ENCODE data around the gene VAV2. TPM values are rescaled to one million over a fixed set of nuclear protein-coding genes. Genes with fewer than 3 reads are reported as not detected.
"Not testable (repeated sequence)": the region's sequence is repeated elsewhere in the genome, so short reads cannot be mapped to it uniquely, and the experiment has no call there.

The VAV2 gene
- total RNA-seq, 1 donor from 2014 or later = 4.9 TPM

GRCh38 chr9:133988771-133989170 is 3.4 kb downstream of the VAV2 start:
- intact Hi-C loops (cut with DNase I); ATAC-seq (ENCODE audit: poor library complexity); DNase-seq: not testable (repeated sequence)

DNA sequence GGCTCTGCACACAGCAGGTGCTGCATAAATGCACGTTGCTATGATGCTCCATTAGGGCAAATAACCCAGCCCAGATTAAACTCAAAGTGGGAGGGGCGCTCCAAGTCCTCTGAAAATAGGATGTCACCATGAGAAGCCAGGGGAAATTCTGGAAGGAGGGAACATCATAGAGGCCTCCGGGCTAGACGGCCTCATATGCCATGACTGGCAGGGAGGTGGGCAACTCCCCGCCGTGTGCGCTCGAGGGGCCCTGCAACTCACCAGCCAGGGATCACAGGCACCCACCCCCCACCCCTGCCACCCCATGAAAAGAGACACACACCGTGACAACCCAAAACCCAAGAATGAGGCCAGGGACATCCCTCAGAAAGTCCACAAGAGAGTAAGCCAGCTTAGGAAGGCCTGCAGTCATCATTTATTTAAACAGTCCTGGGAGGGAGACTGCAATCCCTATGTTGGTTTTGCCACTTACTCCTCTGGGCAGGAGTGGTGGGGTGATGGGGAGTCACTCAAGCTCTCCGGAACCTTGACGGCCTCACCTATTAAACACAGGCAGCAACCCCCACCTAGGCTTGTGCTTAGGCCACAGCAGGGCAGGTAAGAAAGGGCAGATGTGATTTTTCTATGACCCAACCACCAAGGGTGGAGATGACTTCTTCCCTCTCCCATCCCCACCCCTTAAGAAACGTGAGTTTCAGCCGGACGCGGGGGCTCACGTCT is 4.0 kb downstream of the VAV2 start:
- intact Hi-C loops (cut with DNase I) = no loop called here
- DNase-seq (no peak), ATAC-seq (ENCODE audit: poor library complexity) (no peak)

- ATAC-seq (ENCODE audit: poor library complexity) (no peak), DNase-seq (no peak)
- intact Hi-C loops (cut with DNase I) = no loop called here
Measured at GRCh38 chr9:133987446-133987788, 4.7 kb downstream of the VAV2 start.

DNA sequence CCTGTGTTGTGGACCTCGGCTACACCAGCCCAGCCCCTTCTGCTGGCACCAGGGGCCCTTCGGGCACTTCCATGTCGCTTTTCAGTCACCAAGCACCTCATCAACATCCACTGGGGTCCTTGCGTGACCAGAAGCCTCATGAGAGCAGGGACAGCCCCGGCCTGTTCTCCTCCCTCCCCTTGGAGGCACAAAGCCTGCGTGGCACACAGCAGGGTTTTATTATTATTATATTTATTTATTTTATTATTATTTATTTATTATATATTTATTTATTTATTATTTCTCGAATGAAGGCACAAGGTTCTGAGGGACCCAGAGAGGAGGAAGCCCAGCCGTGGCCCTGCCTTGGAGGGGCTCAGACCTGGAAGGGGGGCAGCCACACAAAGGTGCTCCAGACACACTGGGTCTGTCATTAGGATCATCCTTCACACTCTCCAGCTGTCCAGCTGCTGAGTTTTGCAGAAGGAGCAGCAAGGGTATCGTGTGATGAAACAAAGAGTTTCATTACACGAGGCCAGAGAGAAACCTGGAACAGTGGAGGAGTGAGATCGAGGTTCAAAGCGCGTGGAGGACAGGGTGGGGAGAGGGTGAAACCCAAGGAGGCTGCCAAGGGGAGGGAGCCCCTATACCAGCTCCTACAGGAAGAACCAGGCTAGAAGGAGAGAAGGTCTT is 5.2 kb downstream of the VAV2 start:
- ATAC-seq (ENCODE audit: poor library complexity) = no peak
- DNase-seq = no peak
- intact Hi-C loops (cut with DNase I) = no loop called here

DNA sequence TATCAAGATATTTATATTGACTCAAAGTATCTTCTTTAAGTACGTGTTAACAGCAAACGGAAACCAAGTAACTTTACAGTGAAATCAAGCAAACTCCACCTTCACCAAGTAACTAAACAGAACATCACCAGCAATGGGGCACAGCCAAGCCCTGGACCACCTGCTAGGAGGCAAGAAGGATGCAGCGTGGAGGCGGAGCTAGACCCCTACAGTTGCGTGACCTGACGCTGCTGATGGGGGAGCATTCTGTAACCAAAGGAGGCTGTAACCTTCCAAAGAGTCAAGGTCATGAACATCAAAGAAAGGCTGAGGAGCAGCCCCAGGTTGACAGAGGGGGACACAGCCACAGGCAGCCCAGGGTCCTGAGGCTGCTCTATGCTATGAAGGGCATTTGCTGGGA is 6.1 kb downstream of the VAV2 start:
- ATAC-seq (ENCODE audit: poor library complexity) (no peak), DNase-seq (peak; percentile 2)
- intact Hi-C loops (cut with DNase I) = no loop called here

DNA sequence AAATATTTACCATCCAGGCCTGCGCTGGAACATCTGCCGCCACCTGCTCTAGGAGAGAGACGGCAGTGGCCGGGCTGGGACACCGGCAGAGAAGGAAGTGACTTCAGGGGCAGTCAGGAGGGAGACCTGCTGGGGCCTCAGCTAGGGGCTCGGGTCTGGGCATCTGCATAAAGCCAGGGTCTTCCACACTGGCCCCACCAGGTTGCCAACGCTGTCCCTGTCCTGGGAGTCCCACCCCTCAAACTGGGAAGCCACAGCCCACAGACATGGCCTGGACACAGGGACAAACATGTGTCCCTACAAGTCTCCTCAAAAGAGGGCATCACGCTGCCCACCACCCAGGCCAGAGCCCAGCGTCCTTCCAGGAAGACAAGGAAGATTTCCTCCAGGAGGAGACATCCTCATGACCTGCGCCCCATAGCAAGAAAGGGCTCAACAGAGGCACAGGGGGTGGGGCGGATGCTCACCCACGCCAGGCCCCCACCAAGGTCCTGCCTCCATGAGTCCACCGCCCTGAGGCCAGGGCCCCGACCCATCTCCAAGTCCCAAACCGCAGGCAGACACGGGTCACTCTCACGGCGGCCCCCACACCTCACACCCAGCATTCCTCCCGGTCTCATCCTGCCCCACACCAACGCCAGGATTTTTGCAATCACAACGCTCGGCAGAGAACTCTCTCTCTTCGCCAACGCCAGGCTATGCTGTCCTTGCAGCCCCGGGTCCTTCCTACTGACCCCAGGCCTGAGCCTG is 9.0 kb downstream of the VAV2 start:
- DNase-seq (no peak), ATAC-seq (ENCODE audit: poor library complexity) (no peak)
- intact Hi-C loops (cut with DNase I) = no loop called here

DNA sequence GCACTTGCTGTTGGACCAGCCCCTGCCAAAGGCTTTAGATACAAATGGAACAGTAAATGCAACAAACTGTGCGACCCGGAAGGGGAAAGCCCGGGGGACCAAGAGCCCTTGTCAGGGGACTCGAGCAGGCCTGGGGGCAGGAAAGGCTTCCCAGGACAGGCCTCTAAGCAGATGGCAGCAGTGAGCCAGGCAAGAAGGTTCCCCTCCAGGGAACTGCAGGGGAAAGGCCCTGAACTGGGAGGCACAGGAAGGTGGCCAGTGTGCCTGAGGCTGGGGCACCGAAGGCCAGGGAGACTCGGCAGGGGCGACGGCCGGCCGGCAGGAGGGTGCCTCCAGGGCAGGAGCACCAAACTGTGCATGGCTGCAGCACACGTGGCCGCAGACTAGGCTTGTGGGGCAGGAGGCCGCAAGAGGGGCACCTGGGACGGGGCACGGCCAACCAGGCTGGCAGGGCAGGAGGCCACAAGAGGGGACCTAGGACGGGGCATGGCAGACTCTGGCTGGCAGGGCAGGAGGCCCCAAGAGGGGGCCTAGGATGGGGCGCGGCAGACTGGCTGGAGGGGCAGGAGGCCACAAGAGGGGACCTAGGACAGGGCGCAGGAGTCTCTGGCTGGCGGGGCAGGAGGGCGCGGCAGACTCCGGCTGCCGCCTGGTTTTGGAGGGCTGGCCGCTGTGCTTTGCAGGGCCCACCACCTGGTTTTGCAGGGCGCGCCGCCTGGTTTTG is 10.0 kb downstream of the VAV2 start:
- DNase-seq (no peak), ATAC-seq (ENCODE audit: poor library complexity) (no peak)
- intact Hi-C loops (cut with DNase I) = no loop called here

DNA sequence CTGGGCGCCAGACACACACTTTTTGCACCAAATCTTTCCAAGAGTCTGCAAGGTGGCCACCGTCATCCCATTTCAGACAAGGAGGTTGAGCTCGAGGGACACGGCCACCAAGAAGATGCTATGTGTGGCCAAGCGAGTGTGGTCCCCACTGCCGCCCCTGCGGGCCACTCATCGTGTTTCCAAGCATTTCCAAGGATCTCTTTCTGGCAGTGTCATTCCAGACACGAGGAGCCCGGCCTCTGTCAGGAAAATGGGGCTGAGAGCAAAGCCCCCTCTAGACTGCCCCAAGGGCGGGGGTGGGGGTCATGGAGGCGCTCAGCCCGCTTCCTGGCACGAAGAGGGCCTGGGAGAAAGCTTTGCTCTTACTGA is 10.6 kb downstream of the VAV2 start:
- ATAC-seq (ENCODE audit: poor library complexity) (no peak), DNase-seq (no peak)
- intact Hi-C loops (cut with DNase I) = no loop called here

GRCh38 chr9:133980864-133981588 is 11.1 kb downstream of the VAV2 start:
- intact Hi-C loops (cut with DNase I) = no loop called here
- no peak for DNase-seq
- no peak for ATAC-seq (ENCODE audit: poor library complexity)

DNA sequence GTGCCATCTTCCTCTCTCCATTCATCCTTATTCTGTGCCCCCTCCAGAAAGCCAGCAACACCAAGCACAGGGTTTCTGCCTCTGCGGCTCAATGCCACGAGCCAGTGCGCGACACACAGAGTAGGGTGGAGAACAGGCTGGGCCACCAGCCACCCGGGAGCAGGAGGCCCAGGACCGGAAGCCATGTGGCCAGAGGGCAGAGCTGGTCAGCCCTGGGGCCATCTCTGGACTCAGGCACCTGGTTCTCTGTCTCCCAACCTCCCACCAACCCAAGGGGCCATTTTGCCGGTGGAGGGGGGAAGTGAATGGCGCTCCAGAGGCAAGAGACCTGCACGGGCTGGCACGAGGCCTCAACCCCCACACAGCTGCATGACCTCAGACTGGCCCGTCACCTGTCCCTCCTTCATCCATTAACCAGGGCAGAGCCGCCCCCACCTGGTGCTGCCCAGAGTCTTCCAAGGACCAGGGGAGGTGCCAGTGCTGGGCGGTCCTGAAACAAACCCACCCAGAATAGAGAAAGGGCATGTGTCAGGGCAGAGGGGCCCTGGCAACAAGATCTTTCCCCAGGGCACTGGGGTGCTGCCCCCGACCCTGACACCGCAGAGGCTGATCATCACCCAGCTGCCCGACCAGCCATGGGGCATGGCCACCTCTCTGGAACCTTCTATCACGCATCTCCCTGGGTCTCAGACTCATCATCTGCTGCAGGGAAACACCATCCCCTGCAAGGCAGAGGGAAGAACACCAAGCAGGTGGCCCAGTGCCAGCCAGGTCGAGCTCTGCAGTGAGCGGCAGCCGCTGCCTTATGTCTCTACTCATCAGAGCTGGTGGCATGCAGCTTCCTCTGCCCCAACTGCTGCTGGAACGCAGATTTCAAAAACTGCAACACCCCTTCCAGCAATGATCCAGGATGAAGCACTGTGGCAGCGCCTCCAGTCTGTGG is 11.9 kb downstream of the VAV2 start:
- ATAC-seq (ENCODE audit: poor library complexity) (no peak), DNase-seq (no peak)
- intact Hi-C loops (cut with DNase I) = no loop called here

GRCh38 chr9:133979273-133979920 is 12.7 kb downstream of the VAV2 start:
- intact Hi-C loops (cut with DNase I) = no loop called here
- DNase-seq (peak; percentile 75), ATAC-seq (ENCODE audit: poor library complexity) (peak; percentile 73)

DNA sequence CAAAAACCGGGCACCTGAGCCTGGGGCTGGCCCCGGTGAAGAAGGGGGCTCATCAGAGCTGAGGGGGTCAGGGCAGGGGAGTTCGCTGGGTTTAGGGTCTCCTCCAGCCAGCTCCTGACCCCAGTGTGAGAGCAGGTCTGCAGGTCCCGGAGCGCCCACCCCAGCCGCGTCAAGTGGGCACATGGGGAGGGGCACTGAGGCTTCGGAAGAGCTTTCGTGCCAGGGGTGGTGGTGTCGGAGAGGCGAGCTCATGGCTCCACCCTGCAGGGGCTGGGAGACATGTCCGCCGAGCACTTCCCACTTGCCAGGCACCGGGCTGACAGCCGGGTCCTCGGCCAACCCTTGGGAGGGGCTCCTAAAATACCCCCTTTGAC is 13.2 kb downstream of the VAV2 start:
- intact Hi-C loops (cut with DNase I) = no loop called here
- ATAC-seq (ENCODE audit: poor library complexity) (no peak), DNase-seq (no peak)

DNA sequence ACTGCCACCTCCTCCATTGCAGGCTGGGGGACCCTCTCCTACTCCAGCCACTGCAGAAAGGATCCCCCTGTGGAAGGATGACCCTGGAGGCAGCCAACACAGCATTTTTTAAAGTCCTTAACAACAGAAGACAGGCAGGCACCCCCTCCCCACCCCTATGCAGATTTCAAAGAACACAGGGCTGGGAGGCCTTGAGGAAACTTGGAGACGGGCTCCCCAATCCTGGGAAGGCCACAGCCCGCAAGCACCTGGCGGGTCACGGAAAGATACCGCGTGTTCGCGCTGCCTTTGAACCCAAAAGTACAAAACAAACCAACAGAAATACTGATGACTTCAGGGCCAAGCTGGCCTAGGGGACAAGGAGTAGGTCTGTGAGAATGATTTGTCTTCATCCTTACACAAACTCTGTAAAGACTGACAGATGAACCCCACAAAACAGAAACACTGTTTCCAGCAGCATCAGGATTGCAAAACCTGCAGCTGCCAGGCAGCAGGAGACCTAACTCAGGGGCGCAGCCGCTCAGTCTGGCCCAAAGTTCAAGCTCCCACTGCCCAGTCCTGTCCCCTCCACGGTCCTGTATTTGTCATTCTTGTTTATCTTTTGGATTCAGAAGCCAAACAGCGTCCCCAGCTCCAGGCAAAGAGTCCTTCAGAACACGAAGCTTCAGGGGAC is 13.8 kb downstream of the VAV2 start:
- intact Hi-C loops (cut with DNase I) = no loop called here
- ATAC-seq (ENCODE audit: poor library complexity) (no peak), DNase-seq (no peak)

DNA sequence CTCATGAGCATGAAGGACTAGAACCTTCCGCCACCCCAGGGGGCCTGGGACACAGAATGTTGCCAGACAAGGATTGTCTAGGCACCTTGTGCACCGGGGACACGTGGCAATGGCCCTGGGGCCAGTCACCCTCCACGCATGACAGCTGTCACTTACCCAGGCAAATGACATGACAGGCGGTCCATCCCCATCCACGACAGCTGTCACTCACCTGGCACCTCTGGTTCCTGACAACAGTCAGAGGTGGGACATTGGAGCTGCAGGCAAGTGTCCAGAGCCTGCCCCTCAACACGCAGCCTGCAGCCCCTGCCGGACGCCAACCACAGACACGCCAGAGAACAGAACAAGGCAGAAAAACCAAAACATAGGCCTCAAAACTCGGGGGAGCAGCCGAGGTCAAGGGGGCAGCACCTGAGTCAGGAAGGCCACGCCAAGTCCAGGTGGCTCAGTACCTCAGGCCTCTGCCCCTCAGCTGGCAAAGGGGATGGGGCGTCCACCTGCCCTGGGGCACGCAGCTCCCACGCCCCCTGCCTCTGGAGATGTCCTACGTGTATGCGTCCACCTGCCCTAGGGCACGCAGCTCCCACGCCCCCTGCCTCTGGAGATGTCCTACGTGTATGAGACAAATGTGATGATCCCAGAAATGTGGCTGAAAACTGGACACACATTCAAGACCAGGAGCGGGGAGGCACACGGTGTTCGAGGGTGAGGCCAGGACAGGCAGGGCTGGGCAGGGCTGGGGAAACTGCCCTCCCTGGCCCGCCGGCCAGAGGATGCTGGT is 14.5 kb downstream of the VAV2 start:
- intact Hi-C loops (cut with DNase I) = no loop called here
- no peak for DNase-seq
- no peak for ATAC-seq (ENCODE audit: poor library complexity)

DNA sequence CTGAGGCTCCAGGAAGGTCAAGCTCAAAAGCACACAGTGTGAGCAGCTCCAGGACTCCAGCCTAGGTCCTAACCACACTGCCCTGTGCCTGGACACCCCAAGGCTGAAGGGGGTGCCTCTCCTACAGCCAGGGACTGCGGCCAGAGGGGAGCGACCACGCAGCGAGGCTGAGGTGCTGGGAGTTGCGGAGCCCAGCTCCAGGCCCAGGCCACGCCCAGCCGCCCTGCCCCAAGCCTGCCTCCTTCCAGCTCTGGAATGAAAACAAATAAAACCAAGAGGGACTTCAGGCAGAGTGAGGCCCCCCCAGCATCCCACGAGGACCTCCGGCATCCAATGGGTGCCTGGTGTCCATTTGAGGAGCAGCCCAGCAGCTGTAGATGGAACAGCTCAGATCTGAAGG is 15.2 kb downstream of the VAV2 start:
- DNase-seq (no peak), ATAC-seq (ENCODE audit: poor library complexity) (no peak)
- intact Hi-C loops (cut with DNase I) = no loop called here

DNA sequence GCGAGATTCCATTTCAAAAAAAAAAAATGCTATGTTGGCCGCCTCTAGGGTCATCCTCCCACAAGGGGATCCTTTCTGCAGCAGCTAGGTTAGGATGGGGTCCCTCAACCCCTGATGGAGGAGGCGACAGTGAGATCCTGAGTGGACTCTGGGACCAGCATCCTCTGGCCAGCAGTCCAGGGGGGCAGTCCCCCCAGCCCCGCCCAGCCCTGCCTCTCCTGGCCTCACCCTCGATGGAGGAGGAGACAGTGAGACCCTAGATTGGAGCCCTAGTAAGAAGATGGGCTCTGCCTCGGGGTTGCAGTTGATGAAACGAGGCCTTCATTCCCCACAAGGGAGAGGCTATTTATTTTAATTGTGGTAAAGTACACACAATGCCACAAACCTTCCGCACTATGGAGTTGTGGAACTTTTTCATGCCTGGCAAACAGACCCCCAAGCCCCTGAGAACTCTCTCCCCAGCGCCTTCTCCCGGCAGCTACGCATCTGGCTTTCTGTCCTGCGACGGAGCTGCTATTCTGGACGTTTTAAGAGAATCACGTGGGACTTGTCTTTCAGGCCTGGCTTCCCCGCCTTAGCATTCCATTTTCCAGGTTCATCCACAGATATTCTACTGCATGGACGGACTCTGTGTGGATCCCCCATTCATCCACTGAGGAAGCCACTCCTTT is 15.8 kb downstream of the VAV2 start:
- ATAC-seq (ENCODE audit: poor library complexity) (no peak), DNase-seq (no peak)
- intact Hi-C loops (cut with DNase I) = no loop called here

Measured in Right ventricle myocardium superior (tissue), 1 donor.